ENCODE measurements around the gene GCA.
A peak's percentile ranks its signal among the peaks of the same experiment; 100 is the strongest.

GCA gene

GRCh38 chr2:162372818-162373217 is 28.9 kb downstream of the GCA start:
- H2BK120ac ChIP-seq (ENCODE audit: insufficient read depth, low read length, poor library complexity) = no peak overlapping the region
- H2AFZ ChIP-seq (ENCODE audit: insufficient read depth, low read length, poor library complexity) = no peak overlapping the region
- no peak overlapping the region for H4K12ac ChIP-seq (ENCODE audit: low read depth, low read length)
- no peak overlapping the region for H3K27ac ChIP-seq (ENCODE audit: low read depth, low read length)
- H3K79me2 ChIP-seq (ENCODE audit: control insufficient read depth, insufficient read depth, low read length, poor library complexity) = no peaks in the 10 kb centered on the region
- H3K23ac ChIP-seq (ENCODE audit: low read length) = no peak overlapping the region
- no peak overlapping the region for H3K4me2 ChIP-seq (ENCODE audit: low read length)
- no peaks in the 10 kb centered on the region for H3K9me3 ChIP-seq (ENCODE audit: insufficient read depth, low read depth, low read length)
- H2AK5ac ChIP-seq (ENCODE audit: low read length) = no peak overlapping the region
- H3K4me3 ChIP-seq (ENCODE audit: low read depth, low read length) = no peak overlapping the region
- no peak overlapping the region for H3K18ac ChIP-seq (ENCODE audit: low read length)
- no peak overlapping the region for H3K14ac ChIP-seq (ENCODE audit: low read length)
- no peaks in the 10 kb centered on the region for H3K79me1 ChIP-seq (ENCODE audit: low read length)
- H4K91ac ChIP-seq (ENCODE audit: low read depth, low read length) = no peak overlapping the region
- H3K36me3 ChIP-seq (ENCODE audit: control insufficient read depth in 1 of 2, insufficient read depth in 2 of 2, low read length in 2 of 2) = no peaks in the 10 kb centered on the region
- no peaks in the 10 kb centered on the region for H3K27me3 ChIP-seq (ENCODE audit: insufficient read depth, low read length)
- H2BK5ac ChIP-seq (ENCODE audit: low read depth, low read length, poor library complexity) = no peak overlapping the region
- no peak for DNase-seq
- no peak overlapping the region for H4K8ac ChIP-seq (ENCODE audit: low read depth, low read length)
- H3K4ac ChIP-seq (ENCODE audit: low read depth, low read length) = no peak overlapping the region
- no peak overlapping the region for H2BK12ac ChIP-seq (ENCODE audit: low read length)
- H3K9ac ChIP-seq (ENCODE audit: low read length) = no peak overlapping the region
- no peaks in the 10 kb centered on the region for H3K4me1 ChIP-seq (ENCODE audit: control insufficient read depth in 1 of 2, insufficient read depth in 2 of 2, low read length in 2 of 2)

- Histone ChIP-seq H4K91ac (ENCODE audit: low read depth, low read length) (no peak overlapping the region), H2BK12ac (ENCODE audit: low read length) (no peak overlapping the region), H3K4me3 (ENCODE audit: low read depth, low read length) (no peak overlapping the region), H3K9me3 (ENCODE audit: insufficient read depth, low read depth, low read length) (no peaks in the 10 kb centered on the region), H3K79me2 (ENCODE audit: control insufficient read depth, insufficient read depth, low read length, poor library complexity) (no peaks in the 10 kb centered on the region), H2BK5ac (ENCODE audit: low read depth, low read length, poor library complexity) (no peak overlapping the region), H3K4ac (ENCODE audit: low read depth, low read length) (no peak overlapping the region), H3K9ac (ENCODE audit: low read length) (no peak overlapping the region), H3K4me1 (ENCODE audit: control insufficient read depth in 1 of 2, insufficient read depth in 2 of 2, low read length in 2 of 2) (no peaks in the 10 kb centered on the region), H2AFZ (ENCODE audit: insufficient read depth, low read length, poor library complexity) (no peak overlapping the region), H3K14ac (ENCODE audit: low read length) (no peak overlapping the region), H3K27ac (ENCODE audit: low read depth, low read length) (no peak overlapping the region), H3K23ac (ENCODE audit: low read length) (no peak overlapping the region), H3K79me1 (ENCODE audit: low read length) (no peaks in the 10 kb centered on the region), H2BK120ac (ENCODE audit: insufficient read depth, low read length, poor library complexity) (no peak overlapping the region), H3K27me3 (ENCODE audit: insufficient read depth, low read length) (no peaks in the 10 kb centered on the region), H3K18ac (ENCODE audit: low read length) (no peak overlapping the region), H4K8ac (ENCODE audit: low read depth, low read length) (no peak overlapping the region), H2AK5ac (ENCODE audit: low read length) (no peak overlapping the region), H4K12ac (ENCODE audit: low read depth, low read length) (no peak overlapping the region), H3K4me2 (ENCODE audit: low read length) (no peak overlapping the region), H3K36me3 (ENCODE audit: control insufficient read depth in 1 of 2, insufficient read depth in 2 of 2, low read length in 2 of 2) (no peaks in the 10 kb centered on the region)
- DNase-seq = peak in 1 of 2 donors; percentile 8
- no CpG with 5 or more reads among the region's 12 CpGs for WGBS (ENCODE audit: extremely low coverage, insufficient coverage, insufficient read length)
Observed at GRCh38 chr2:162379719-162380580, 36.0 kb downstream of the GCA start.

GRCh38 chr2:162381851-162382250 is 37.9 kb downstream of the GCA start:
- H3K36me3 ChIP-seq (ENCODE audit: control insufficient read depth in 1 of 2, insufficient read depth in 2 of 2, low read length in 2 of 2) = no peaks in the 10 kb centered on the region
- H3K9me3 ChIP-seq (ENCODE audit: insufficient read depth, low read depth, low read length) = no peaks in the 10 kb centered on the region
- H3K23ac ChIP-seq (ENCODE audit: low read length) = no peak overlapping the region
- no peak for DNase-seq
- H4K12ac ChIP-seq (ENCODE audit: low read depth, low read length) = no peak overlapping the region
- no peak overlapping the region for H3K18ac ChIP-seq (ENCODE audit: low read length)
- no peak overlapping the region for H2BK120ac ChIP-seq (ENCODE audit: insufficient read depth, low read length, poor library complexity)
- no peak overlapping the region for H3K4ac ChIP-seq (ENCODE audit: low read depth, low read length)
- no peaks in the 10 kb centered on the region for H3K79me2 ChIP-seq (ENCODE audit: control insufficient read depth, insufficient read depth, low read length, poor library complexity)
- no peaks in the 10 kb centered on the region for H3K79me1 ChIP-seq (ENCODE audit: low read length)
- no peaks in the 10 kb centered on the region for H3K27me3 ChIP-seq (ENCODE audit: insufficient read depth, low read length)
- no peaks in the 10 kb centered on the region for H3K4me1 ChIP-seq (ENCODE audit: control insufficient read depth in 1 of 2, insufficient read depth in 2 of 2, low read length in 2 of 2)
- WGBS (ENCODE audit: extremely low coverage, insufficient coverage, insufficient read length) = no CpG with 5 or more reads among the region's 4 CpGs
- no peak overlapping the region for H3K27ac ChIP-seq (ENCODE audit: low read depth, low read length)
- H3K9ac ChIP-seq (ENCODE audit: low read length) = no peak overlapping the region
- H2BK12ac ChIP-seq (ENCODE audit: low read length) = no peak overlapping the region
- H3K4me3 ChIP-seq (ENCODE audit: low read depth, low read length) = no peak overlapping the region
- no peak overlapping the region for H4K91ac ChIP-seq (ENCODE audit: low read depth, low read length)
- H3K4me2 ChIP-seq (ENCODE audit: low read length) = no peak overlapping the region
- no peak overlapping the region for H4K8ac ChIP-seq (ENCODE audit: low read depth, low read length)
- no peak overlapping the region for H2AK5ac ChIP-seq (ENCODE audit: low read length)
- no peak overlapping the region for H2AFZ ChIP-seq (ENCODE audit: insufficient read depth, low read length, poor library complexity)
- H2BK5ac ChIP-seq (ENCODE audit: low read depth, low read length, poor library complexity) = no peak overlapping the region
- H3K14ac ChIP-seq (ENCODE audit: low read length) = no peak overlapping the region

GRCh38 chr2:162382278-162382677 is 38.3 kb downstream of the GCA start:
- Histone ChIP-seq H3K36me3 (ENCODE audit: control insufficient read depth in 1 of 2, insufficient read depth in 2 of 2, low read length in 2 of 2) (no peaks in the 10 kb centered on the region), H3K4me3 (ENCODE audit: low read depth, low read length) (no peak overlapping the region), H3K9me3 (ENCODE audit: insufficient read depth, low read depth, low read length) (no peaks in the 10 kb centered on the region), H3K4ac (ENCODE audit: low read depth, low read length) (no peak overlapping the region), H2BK5ac (ENCODE audit: low read depth, low read length, poor library complexity) (no peak overlapping the region), H3K9ac (ENCODE audit: low read length) (no peak overlapping the region), H3K79me2 (ENCODE audit: control insufficient read depth, insufficient read depth, low read length, poor library complexity) (no peaks in the 10 kb centered on the region), H3K4me1 (ENCODE audit: control insufficient read depth in 1 of 2, insufficient read depth in 2 of 2, low read length in 2 of 2) (no peaks in the 10 kb centered on the region), H4K91ac (ENCODE audit: low read depth, low read length) (no peak overlapping the region), H2BK12ac (ENCODE audit: low read length) (no peak overlapping the region), H3K79me1 (ENCODE audit: low read length) (no peaks in the 10 kb centered on the region), H3K18ac (ENCODE audit: low read length) (no peak overlapping the region), H3K27ac (ENCODE audit: low read depth, low read length) (no peak overlapping the region), H4K8ac (ENCODE audit: low read depth, low read length) (no peak overlapping the region), H3K14ac (ENCODE audit: low read length) (no peak overlapping the region), H3K27me3 (ENCODE audit: insufficient read depth, low read length) (no peaks in the 10 kb centered on the region), H2AFZ (ENCODE audit: insufficient read depth, low read length, poor library complexity) (no peak overlapping the region), H3K23ac (ENCODE audit: low read length) (no peak overlapping the region), H4K12ac (ENCODE audit: low read depth, low read length) (no peak overlapping the region), H2BK120ac (ENCODE audit: insufficient read depth, low read length, poor library complexity) (no peak overlapping the region), H2AK5ac (ENCODE audit: low read length) (no peak overlapping the region), H3K4me2 (ENCODE audit: low read length) (no peak overlapping the region)
- no CpG with 5 or more reads among the region's 1 CpG for WGBS (ENCODE audit: extremely low coverage, insufficient coverage, insufficient read length)
- no peak for DNase-seq

All from trophoblast cell (in vitro differentiated cells and primary cell).